HG02610 (cell line): ENCODE data around the gene CDK13.
"Not testable (repeated sequence)": the region's sequence is repeated elsewhere in the genome, so short reads cannot be mapped to it uniquely, and the experiment has no call there.

Experiments used
- ATAC-seq: cut with Tn5 transposase; IDR thresholded peaks from one replicate; pipeline ENCODE4 v1.9.1; 2021; ENCODE audit warnings: mild to moderate bottlenecking, moderate library complexity; ENCODE audit not compliant: unreplicated experiment

CDK13 gene

GRCh38 chr7:40095695-40096327, 145.8 kb downstream of the CDK13 start:
- ATAC-seq: no peak

GRCh38 chr7:40097728-40098127, 147.7 kb downstream of the CDK13 start:
- no peak for ATAC-seq

- no peak for ATAC-seq
These were observed 148.8 kb downstream of the CDK13 start for GRCh38 chr7:40098810-40099209.

GRCh38 chr7:40099837-40100236, 149.8 kb downstream of the CDK13 start:
- no peak for ATAC-seq

DNA sequence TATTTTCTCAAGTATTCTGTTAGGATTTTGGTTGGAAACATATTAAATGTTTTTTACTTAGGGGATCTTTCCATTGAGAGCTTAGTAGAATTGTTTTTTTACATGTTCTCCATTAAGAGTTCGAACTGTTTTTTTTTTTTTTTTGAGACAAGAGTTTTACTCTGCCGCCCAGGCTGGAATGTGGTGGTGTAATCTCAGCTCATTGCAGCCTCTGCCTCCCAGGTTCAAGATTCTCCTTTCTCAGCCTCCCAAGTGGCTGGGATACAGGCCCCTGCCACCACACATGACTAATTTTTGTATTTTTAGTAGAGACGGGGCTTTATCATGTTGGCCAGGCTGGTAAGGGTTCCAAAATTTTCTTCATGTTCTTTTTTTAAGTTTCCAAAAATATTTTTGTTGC, 151.1 kb downstream of the CDK13 start:
- no peak for ATAC-seq

GRCh38 chr7:40102897-40103296, 152.8 kb downstream of the CDK13 start:
- no peak for ATAC-seq

GRCh38 chr7:40105879-40106473, 155.9 kb downstream of the CDK13 start:
- no peak for ATAC-seq

GRCh38 chr7:40115936-40116335, 165.9 kb downstream of the CDK13 start:
- no peak for ATAC-seq

DNA sequence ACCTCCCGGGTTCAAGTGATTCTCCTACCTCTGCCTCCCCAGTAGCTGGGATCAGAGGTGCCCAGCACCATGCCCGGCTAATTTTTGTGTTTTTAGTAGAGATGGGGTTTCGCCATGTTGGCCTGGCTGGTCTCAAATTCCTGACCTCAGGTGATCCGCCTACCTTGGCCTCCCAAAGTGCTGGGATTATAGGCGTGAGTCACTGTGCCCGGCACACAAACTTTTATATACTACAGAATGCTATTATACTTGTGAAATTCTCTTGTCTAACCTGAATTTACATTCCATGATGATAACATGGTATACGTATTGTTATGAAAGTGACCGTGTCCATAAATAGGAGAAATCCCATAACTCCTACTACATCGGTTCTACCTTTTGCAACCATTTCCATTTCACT, 167.1 kb downstream of the CDK13 start:
- not testable (repeated sequence) for ATAC-seq

DNA sequence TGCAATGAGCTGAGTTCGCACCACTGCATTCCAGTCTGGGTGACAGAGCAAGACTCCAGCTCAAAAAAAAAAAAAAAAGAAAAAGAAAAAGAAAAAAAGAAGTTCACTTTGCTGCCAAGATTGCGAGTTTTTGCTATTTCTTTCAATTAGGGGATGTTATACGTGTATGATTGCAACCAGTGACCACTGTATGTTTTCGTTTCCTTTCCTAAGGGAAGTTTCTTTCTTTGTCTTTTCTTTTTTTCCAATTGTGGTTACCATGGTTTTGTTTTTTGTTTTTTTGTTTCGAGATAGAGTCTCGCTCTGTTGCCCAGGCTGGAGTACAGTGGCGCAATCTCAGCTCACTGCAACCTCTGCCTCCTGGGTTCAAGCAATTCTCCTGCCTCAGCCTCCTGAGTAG, 168.1 kb downstream of the CDK13 start:
- not testable (repeated sequence) for ATAC-seq

GRCh38 chr7:40120020-40120419, 170.0 kb downstream of the CDK13 start:
- no peak for ATAC-seq

- ATAC-seq: not testable (repeated sequence)
These were observed 172.3 kb downstream of the CDK13 start for GRCh38 chr7:40122100-40122939.

- ATAC-seq: no peak
These were observed 172.8 kb downstream of the CDK13 start for GRCh38 chr7:40122940-40123254.

GRCh38 chr7:40133561-40134427, 183.7 kb downstream of the CDK13 start:
- peak; percentile 5 for ATAC-seq

DNA sequence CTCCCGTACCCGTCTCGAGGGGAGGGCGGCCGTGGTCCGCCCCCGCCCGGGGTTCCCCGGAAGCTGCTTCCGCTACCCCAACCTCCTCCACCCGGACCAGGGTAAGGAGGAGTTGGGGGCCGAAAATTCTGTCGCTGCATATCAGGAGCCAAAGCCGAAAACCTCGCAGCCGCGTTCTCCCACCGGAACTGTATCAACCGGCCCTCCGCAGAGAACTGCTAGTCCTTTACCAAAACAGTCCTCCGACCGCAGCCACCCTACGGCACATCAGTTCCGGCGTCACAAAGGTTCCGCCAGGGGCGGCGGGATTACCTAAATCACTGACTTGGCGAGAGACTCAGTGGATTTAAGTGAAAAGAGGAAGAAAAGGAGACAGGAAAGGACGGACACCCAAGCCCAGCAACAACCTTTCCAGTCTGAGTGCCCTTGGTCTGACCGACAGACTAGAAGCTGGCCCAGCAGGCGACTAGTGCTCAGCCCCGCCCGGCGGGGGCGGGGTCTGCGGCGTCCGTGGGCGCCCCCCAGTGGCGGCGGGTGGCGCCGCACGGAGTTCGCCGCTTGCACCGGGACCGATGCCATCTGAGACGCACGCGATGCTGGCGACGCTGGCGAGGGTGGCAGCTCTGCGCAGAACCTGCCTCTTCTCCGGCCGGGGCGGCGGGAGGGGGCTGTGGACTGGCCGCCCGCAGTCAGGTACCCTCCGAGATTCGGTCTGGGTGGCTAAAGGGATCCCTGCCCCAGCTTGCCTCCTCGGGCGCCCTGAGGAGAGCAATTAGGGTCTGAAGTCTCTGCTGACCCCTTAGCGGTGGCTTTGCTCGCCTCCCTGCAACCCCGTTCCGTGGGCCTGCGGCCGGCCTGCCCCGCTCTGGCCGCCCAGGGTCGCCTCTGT, 184.6 kb downstream of the CDK13 start, which contains the start of the genes MPLKIP and SUGCT:
Gene MPLKIP, minus strand, starts transcription at position 195 of the 889 bp plus-strand sequence. Its CDS starts 55 bp downstream, at position 140.
Gene SUGCT, plus strand, starts transcription at position 578 of the 889 bp plus-strand sequence.
- ATAC-seq: peak; percentile 86

DNA sequence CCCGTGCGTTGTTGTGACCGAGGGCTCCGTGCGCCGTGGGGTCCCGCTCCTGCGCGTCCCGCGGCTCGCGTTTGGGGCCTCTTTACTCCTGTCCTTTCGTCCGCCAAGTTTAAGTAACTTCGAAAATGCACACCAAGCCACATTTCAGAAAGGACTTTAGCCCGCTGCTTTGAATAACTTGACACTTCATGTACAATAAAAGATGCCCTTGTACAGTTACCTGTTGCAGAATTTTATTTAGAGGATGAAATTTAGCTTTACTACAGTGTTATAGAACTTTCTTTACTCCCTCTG, 185.2 kb downstream of the CDK13 start:
- no peak for ATAC-seq

DNA sequence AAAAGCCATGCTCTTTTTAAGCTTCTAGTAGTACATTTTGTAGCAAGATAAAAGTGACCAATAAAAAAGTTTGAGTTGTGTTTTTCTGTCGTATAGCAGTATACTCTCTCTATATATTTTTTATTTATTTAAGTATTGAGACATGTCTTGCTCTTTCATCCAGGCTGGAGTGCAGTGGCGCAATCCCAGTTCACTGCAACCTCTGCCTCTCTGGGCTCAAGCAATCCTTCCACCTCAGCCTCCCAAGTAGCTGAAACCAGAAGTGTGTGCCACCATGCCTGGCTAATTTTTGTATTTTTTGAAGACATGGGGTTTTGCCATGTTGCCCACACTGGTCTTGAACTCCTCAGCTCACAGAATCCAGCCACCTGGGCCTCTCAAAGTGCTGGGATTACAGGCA, 187.5 kb downstream of the CDK13 start:
- no peak for ATAC-seq

GRCh38 chr7:40138973-40139372, 188.9 kb downstream of the CDK13 start:
- no peak for ATAC-seq

DNA sequence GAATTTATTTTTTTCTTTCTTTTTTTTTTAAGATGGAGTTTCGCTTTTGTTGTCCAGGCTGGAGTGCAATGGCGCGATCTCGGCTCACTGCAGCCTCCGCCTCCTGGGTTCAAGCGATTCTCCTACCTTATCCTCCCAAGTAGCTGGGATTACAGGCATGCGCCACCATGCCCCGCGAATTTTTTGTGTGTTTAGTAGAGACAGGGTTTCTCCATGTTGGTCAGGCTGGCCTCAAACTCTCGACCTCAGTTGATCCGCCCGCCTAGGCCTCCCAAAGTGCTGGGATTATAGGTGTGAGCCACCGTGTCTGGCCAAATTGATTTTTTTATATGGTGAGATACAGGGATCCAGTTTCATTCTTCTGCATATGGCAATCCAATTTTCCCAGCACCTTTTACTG, 189.8 kb downstream of the CDK13 start:
- not testable (repeated sequence) for ATAC-seq

- not testable (repeated sequence) for ATAC-seq
These were observed 191.9 kb downstream of the CDK13 start for GRCh38 chr7:40141916-40142315.
